ENCODE measurements around the gene AMD1. TPM values are rescaled to one million over a fixed set of nuclear protein-coding genes. Genes with fewer than 3 reads are reported as not detected.

Gene AMD1
- total RNA-seq, 3 donors from 2014 or later (not counting 1 experiment from before 2014, with no cell fraction given): 109 to 175 (median 113) TPM

GRCh38 chr6:110882824-110883554 lies 8.4 kb downstream of the AMD1 start:
- intact Hi-C loops (cut with micrococcal nuclease): no loop called here
- H3K36me3 ChIP-seq (ENCODE audit: control insufficient read depth, insufficient read depth, low read length): no peaks in the 10 kb centered on the region
- H3K9me3 ChIP-seq (ENCODE audit: control insufficient read depth, insufficient read depth, low read length): no peaks in the 10 kb centered on the region
- peaks cover 34% of the 10 kb centered on the region for H3K4me1 ChIP-seq (ENCODE audit: control insufficient read depth, insufficient read depth, low read length)
- no peak for TF ChIP-seq CTCF (IDR thresholded peaks at IDR 0.05)
- no peak for DNase-seq
- Mint-ChIP-seq H3K4me3 (no peak overlapping the region), H3K27me3 (ENCODE audit: low read depth in 2 of 2) (no peaks in the 10 kb centered on the region), H3K4me1 (peaks cover 60 to 76% of the 10 kb centered on the region in 2 donors), H3K9me3 (no peaks in the 10 kb centered on the region), H3K36me3 (no peaks in the 10 kb centered on the region), H3K27ac (peak overlapping the region in 1 of 2 donors; percentile 28)
- no peaks in the 10 kb centered on the region for H3K27me3 ChIP-seq (ENCODE audit: control insufficient read depth, insufficient read depth, low read length)
- no peak for ATAC-seq
- WGBS (ENCODE audit: insufficient coverage): 57% methylated on average over 2 of the region's 2 CpGs
- H3K4me3 ChIP-seq (ENCODE audit: low read length): no peak overlapping the region
- H3K27ac ChIP-seq (ENCODE audit: low read length): no peak overlapping the region

- H3K9me3 Mint-ChIP-seq: no peaks in the 10 kb centered on the region
- 60% methylated on average over 3 of the region's 3 CpGs for WGBS (ENCODE audit: insufficient coverage)
- H3K36me3 ChIP-seq (ENCODE audit: control insufficient read depth, insufficient read depth, low read length): peaks cover 4% of the 10 kb centered on the region
- H3K4me3 Mint-ChIP-seq: peak overlapping the region; percentile 10
- no peak overlapping the region for H3K27ac ChIP-seq (ENCODE audit: low read length)
- H3K36me3 Mint-ChIP-seq: no peaks in the 10 kb centered on the region
- intact Hi-C loops (cut with micrococcal nuclease): no loop called here
- no peaks in the 10 kb centered on the region for H3K27me3 Mint-ChIP-seq (ENCODE audit: low read depth in 2 of 2)
- H3K27me3 ChIP-seq (ENCODE audit: control insufficient read depth, insufficient read depth, low read length): no peaks in the 10 kb centered on the region
- H3K27ac Mint-ChIP-seq: no peak overlapping the region
- ATAC-seq: peak in 1 of 3 donors; percentile 20
- H3K4me3 ChIP-seq (ENCODE audit: low read length): no peak overlapping the region
- peaks cover 52 to 63% of the 10 kb centered on the region in 2 donors for H3K4me1 Mint-ChIP-seq
- no peak for DNase-seq
- H3K4me1 ChIP-seq (ENCODE audit: control insufficient read depth, insufficient read depth, low read length): peaks cover 30% of the 10 kb centered on the region
- TF ChIP-seq CTCF (IDR thresholded peaks at IDR 0.05): no peak
- H3K9me3 ChIP-seq (ENCODE audit: control insufficient read depth, insufficient read depth, low read length): no peaks in the 10 kb centered on the region
Measured at GRCh38 chr6:110884321-110884720, 9.7 kb downstream of the AMD1 start.

DNA sequence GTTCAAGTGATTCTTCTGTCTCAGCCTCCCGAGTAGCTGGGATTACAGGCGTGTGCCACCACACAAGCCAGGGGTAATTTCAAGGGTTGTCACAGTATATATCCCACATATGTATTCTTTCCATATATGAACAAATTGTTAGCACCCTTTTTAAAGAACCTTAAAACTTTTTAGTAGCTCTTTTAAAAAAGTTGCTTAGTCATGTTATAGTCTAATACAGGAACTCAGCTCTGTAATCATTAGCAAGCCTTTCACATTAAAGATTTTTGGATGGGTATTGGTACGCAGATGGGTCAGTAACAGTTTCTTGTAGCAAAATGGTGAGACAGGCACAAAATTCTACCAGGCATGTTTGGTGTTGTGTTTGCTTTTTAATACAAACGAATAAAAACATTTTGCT lies 10.9 kb downstream of the AMD1 start:
- DNase-seq: no peak
- no peaks in the 10 kb centered on the region for H3K27me3 ChIP-seq (ENCODE audit: control insufficient read depth, insufficient read depth, low read length)
- H3K36me3 ChIP-seq (ENCODE audit: control insufficient read depth, insufficient read depth, low read length): peaks cover 12% of the 10 kb centered on the region
- H3K9me3 ChIP-seq (ENCODE audit: control insufficient read depth, insufficient read depth, low read length): no peaks in the 10 kb centered on the region
- Mint-ChIP-seq H3K4me1 (peaks cover 45 to 51% of the 10 kb centered on the region in 2 donors), H3K27me3 (ENCODE audit: low read depth in 2 of 2) (no peaks in the 10 kb centered on the region), H3K4me3 (no peak overlapping the region), H3K27ac (peak overlapping the region in 1 of 2 donors; percentile 16), H3K36me3 (no peaks in the 10 kb centered on the region), H3K9me3 (no peaks in the 10 kb centered on the region)
- peaks cover 25% of the 10 kb centered on the region for H3K4me1 ChIP-seq (ENCODE audit: control insufficient read depth, insufficient read depth, low read length)
- no peak for ATAC-seq
- H3K4me3 ChIP-seq (ENCODE audit: low read length): no peak overlapping the region
- no peak for TF ChIP-seq CTCF (IDR thresholded peaks at IDR 0.05)
- WGBS (ENCODE audit: insufficient coverage): 65% methylated on average over 3 of the region's 4 CpGs
- intact Hi-C loops (cut with micrococcal nuclease): no loop called here
- H3K27ac ChIP-seq (ENCODE audit: low read length): no peak overlapping the region

Measured in natural killer cell (primary cell).